Smooth muscle cell of the brain vasculature (primary cell): ENCODE results near the gene CGN.

ENCODE experiments used
- DNase-seq: peaks from one replicate; pipeline ENCODE4 v3.0.0-alpha.2; 2012; ENCODE audit warnings: low read depth, low spot score

The CGN gene

GRCh38 chr1:151524736-151525135, 13.5 kb downstream of the CGN start:
- DNase-seq, result no peak

- DNase-seq, result no peak
These were observed 15.7 kb downstream of the CGN start for GRCh38 chr1:151526735-151527525.

DNA sequence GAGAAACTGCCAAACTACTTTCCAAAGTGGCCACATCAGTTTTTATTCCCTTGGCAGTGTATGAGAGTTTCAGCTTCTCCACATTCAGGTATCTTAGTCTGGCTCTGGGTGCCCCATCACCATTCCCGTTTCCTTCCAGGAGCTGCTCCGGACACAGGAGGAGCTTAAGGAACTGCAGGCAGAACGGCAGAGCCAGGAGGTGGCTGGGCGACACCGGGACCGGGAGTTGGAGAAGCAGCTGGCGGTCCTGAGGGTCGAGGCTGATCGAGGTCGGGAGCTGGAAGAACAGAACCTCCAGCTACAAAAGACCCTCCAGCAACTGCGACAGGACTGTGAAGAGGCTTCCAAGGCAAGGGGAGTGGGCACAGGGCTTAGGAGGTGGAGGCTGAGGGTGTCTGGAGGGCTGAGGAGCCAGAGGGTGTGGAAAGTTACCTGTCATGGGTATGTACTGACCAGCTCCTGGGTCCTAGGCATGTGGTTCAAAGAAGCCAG, 18.1 kb downstream of the CGN start:
- DNase-seq, result no peak

DNA sequence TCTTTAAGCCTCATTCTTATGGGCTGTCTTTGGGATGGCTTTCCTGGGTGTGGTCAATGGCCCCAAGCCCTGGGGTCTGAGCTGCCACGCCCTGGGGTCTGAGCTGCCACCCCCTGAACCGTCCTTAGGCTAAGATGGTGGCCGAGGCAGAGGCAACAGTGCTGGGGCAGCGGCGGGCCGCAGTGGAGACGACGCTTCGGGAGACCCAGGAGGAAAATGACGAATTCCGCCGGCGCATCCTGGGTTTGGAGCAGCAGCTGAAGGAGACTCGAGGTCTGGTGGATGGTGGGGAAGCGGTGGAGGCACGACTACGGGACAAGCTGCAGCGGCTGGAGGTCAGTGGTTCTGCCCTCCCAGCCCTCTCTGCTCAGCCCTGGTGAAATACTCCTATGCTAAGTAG, 18.6 kb downstream of the CGN start:
- DNase-seq, result no peak

GRCh38 chr1:151530461-151530860, 19.3 kb downstream of the CGN start:
- no peak for DNase-seq

- no peak for DNase-seq
These were observed 22.7 kb downstream of the CGN start for GRCh38 chr1:151533870-151534269.

DNA sequence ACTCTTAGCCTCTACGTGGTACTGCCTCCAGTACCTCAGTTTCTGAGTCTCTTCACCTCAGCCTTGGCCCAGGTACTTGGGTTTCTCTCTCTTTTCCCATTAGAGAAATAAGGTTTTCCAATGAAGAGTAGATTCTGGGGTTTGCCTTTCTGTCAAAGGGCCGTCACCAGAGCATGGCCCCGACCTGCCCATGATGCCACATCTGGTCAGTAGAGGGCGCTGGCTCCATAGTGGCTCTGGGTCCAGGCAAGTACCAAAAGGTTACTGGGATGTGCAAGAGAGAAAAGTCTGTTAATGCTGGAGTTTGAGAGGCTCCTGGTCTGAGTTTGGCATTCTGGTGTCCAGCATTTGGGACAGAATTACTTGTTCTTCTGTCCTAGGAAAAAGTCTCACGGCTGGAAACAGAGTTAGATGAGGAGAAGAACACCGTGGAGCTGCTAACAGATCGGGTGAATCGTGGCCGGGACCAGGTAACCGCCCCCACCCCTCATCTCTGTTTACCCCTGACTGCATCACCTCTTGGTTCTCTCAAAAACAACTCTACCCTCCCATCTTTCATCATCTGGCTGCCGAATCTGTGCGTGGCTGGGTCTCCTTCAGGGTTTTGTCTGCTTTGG, 23.6 kb downstream of the CGN start:
- DNase-seq, result no peak

DNA sequence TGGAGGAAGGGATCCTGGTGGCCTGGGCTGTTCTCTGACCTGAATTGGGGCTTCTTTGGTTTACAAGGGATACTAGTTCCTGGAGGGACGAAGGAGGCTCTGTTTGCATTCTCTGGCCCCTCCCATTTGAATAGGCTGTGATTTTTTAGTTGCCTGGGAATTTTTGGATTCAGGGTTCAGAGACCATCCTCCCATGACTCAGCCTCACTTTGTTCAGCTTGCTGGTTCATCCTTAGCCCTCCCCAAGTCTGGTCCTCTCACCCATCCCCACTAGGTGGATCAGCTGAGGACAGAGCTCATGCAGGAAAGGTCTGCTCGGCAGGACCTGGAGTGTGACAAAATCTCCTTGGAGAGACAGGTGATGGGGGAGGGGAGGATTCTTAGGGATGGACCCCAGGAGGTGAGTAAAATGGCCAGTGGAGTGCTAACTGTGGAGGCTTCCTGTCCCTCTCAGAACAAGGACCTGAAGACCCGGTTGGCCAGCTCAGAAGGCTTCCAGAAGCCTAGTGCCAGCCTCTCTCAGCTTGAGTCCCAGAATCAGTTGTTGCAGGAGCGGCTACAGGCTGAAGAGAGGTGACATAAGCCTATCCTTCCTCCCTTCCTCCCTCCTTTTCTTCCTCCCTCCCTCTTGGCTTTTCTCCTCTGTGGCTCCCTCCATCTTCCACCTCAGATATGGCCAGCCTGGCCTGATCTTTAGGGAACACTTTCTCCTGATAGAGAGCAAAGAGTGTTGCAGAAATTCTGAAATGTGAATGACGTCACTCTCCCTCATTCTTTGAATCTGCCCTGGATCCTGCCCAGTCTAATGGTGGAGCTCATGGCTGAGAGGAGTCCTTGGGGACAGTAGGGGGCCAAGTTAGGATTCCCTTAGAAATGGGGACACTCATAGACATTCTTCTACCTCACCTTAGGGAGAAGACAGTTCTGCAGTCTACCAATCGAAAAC, 24.4 kb downstream of the CGN start:
- no peak for DNase-seq

DNA sequence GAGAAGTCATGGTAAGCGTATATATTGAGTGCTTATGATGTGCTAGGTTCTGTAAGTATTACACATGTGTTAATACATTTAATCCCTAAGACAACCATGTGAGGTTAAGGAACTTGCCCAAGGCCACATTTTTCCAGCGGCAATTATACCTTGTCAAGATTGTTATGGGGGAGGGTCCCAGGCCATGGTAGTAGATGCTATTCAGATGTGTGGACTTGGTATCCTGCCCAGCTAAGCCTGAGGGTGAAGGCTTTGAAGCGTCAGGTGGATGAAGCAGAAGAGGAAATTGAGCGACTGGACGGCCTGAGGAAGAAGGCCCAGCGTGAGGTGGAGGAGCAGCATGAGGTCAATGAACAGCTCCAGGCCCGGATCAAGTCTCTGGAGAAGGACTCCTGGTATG, 25.3 kb downstream of the CGN start:
- DNase-seq, result no peak

GRCh38 chr1:151537112-151537511, 25.9 kb downstream of the CGN start:
- no peak for DNase-seq

- no peak for DNase-seq
These were observed 28.3 kb downstream of the CGN start for GRCh38 chr1:151539321-151540020.

- DNase-seq, result no peak
These were observed 29.1 kb downstream of the CGN start, which contains the start of gene TUFT1 for GRCh38 chr1:151540021-151540981. TUFT1 (plus strand) TSS chr1:151540309; CDS start chr1:151540367, 58 bp downstream.

DNA sequence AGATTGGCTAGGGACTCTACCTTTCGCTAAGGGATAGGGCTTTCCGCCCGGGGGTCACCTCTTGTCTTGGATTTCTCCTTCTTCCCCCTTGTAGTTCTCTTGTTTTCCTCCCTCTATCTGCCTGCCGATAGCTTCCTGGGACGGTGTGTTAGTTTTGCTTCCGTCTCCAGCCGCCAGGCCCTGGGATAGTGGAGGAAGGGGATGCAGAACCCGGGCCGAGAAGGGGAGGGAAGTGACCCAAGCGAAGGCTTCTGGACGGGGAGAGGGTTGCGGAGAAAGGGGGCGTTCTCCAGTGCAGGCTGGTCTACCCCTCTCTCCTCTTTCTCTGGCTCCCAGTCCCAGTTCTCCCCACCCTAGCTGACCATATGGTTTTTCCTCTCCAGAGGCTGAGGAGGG, 29.8 kb downstream of the CGN start:
- no peak for DNase-seq

- DNase-seq, result no peak
These were observed 30.6 kb downstream of the CGN start for GRCh38 chr1:151541752-151542151.

GRCh38 chr1:151542710-151543129, 31.5 kb downstream of the CGN start:
- DNase-seq, result no peak

- no peak for DNase-seq
These were observed 34.4 kb downstream of the CGN start for GRCh38 chr1:151545542-151545941.

- no peak for DNase-seq
These were observed 35.1 kb downstream of the CGN start for GRCh38 chr1:151546011-151546925.

GRCh38 chr1:151547119-151547899, 36.1 kb downstream of the CGN start:
- no peak for DNase-seq
